K562 (cell line): ENCODE data around the gene FNBP1. TPM values are rescaled to one million over a fixed set of nuclear protein-coding genes. Genes with fewer than 3 reads are reported as not detected.

Experiments
- BRD9 ChIP-seq: fragments of 450-650 bp; IDR thresholded peaks from 2 replicates; pipeline ENCODE4 v1.6.1; 2018; ENCODE audit warnings: low read depth; ENCODE audit not compliant: partially characterized antibody
- MTA3 ChIP-seq: fragments of 450-650 bp; formaldehyde crosslinking; IDR thresholded peaks from 2 replicates; pipeline ENCODE4 v1.6.1; 2017; ENCODE audit warnings: mild to moderate bottlenecking, borderline replicate concordance
- NCOA1 ChIP-seq: fragments of 450-650 bp; IDR thresholded peaks from 2 replicates; pipeline ENCODE4 v1.6.1; 2016; ENCODE audit warnings: low read depth
- NCOA2 ChIP-seq, 2 experiments: fragments of 450-650 bp; IDR thresholded peaks; 2 replicates each; pipeline ENCODE4 v1.6.1; 2018; ENCODE audit warnings: mild to moderate bottlenecking in 2 of 2, moderate library complexity in 1 of 2; ENCODE audit not compliant: partially characterized antibody in 2 of 2
- RBM14 ChIP-seq: fragments of 200-400 bp; formaldehyde crosslinking; IDR thresholded peaks from 2 replicates; pipeline ENCODE4 v1.6.1; 2018; ENCODE audit warnings: low read depth, mild to moderate bottlenecking, low read length, moderate library complexity, borderline replicate concordance; ENCODE audit not compliant: insufficient read depth
- RBM15 ChIP-seq: fragments of 200-400 bp; formaldehyde crosslinking; IDR thresholded peaks from 2 replicates; pipeline ENCODE4 v1.6.1; 2018; ENCODE audit warnings: mild to moderate bottlenecking, low read length, moderate library complexity; ENCODE audit not compliant: insufficient read depth
- RBM39 ChIP-seq: fragments of 200-400 bp; formaldehyde crosslinking; optimal IDR thresholded peaks from 2 replicates; pipeline ENCODE3; 2018; ENCODE audit warnings: low read depth, low read length
- TRIM28 ChIP-seq: fragments of 450-650 bp; IDR thresholded peaks from 2 replicates; pipeline ENCODE4 v1.6.1; 2017
- XRCC3 ChIP-seq: fragments of 450-650 bp; IDR thresholded peaks from 2 replicates; pipeline ENCODE4 v1.6.1; 2017; ENCODE audit warnings: mild to moderate bottlenecking, moderate library complexity
- ZNF253 ChIP-seq: fragments of 250-450 bp; sonication (Bioruptor Pico); conservative IDR thresholded peaks from 2 replicates; pipeline ENCODE4 v1.6.1; 2021; ENCODE audit warnings: mild to moderate bottlenecking
- polyA plus RNA-seq, 8 experiments: library from polyadenylated mRNA; depleted of rRNA in 4 of 8; stranded (reverse) in 5 of 8; unstranded in 3 of 8; fragments of >200 nt; fragmentation: Nextera tagmentation in 2 of 8; fragmentation: Illumina TruSeq in 1 of 8; extraction: Ambion mirVana in 2 of 8; extraction: Trizol in 1 of 8; gene quantifications; 2 replicates each; pipeline versions ENCODE4 v1.2.1 to v1.2.3, GENCODE V29; 2011 to 2014; ENCODE audit warnings: inconsistent platforms in 1 of 8, missing spikeins in 1 of 8
- total RNA-seq, 7 experiments: library from RNA; depleted of rRNA in 6 of 7; stranded (reverse); fragments of >200 nt in 6 of 7; fragmentation: Illumina TruSeq in 2 of 7; extraction: Trizol in 2 of 7; gene quantifications; 2 replicates each; pipeline versions ENCODE4 v1.2.1 to v1.2.3, GENCODE V29; 2011 to 2021; ENCODE audit warnings: low replicate concordance in 1 of 7
- TF ChIP-seq, protein P1 (sequence below): fragments of 450-650 bp; IDR thresholded peaks from 2 replicates; pipeline ENCODE4 v1.6.1; 2016; ENCODE audit warnings: mild to moderate bottlenecking
- TF ChIP-seq, protein P2 (sequence below): fragments of 450-650 bp; IDR thresholded peaks from 2 replicates; pipeline ENCODE4 v1.6.1; 2016
- TF ChIP-seq, protein P3 (sequence below), 2 experiments: fragments of 450-650 bp; IDR thresholded peaks; 2 replicates each; pipeline ENCODE4 v1.6.1; 2016; ENCODE audit warnings: mild to moderate bottlenecking in 2 of 2, borderline replicate concordance in 1 of 2, low read depth in 1 of 2, moderate library complexity in 1 of 2
- TF ChIP-seq, protein P4 (sequence below): fragments of 200-800 bp; sonication (Bioruptor generic); IDR thresholded peaks from 2 replicates; pipeline ENCODE4 v1.6.1; 2017; ENCODE audit warnings: missing genetic modification characterization, missing compliant biosample characterization

Gene FNBP1
- total and polyA plus RNA-seq, 9 of the 15 experiments (the other 6 are each of a cell fraction or from before 2014, with no cell fraction given): 1.8 to 14.9 (median 7.6) TPM

DNA sequence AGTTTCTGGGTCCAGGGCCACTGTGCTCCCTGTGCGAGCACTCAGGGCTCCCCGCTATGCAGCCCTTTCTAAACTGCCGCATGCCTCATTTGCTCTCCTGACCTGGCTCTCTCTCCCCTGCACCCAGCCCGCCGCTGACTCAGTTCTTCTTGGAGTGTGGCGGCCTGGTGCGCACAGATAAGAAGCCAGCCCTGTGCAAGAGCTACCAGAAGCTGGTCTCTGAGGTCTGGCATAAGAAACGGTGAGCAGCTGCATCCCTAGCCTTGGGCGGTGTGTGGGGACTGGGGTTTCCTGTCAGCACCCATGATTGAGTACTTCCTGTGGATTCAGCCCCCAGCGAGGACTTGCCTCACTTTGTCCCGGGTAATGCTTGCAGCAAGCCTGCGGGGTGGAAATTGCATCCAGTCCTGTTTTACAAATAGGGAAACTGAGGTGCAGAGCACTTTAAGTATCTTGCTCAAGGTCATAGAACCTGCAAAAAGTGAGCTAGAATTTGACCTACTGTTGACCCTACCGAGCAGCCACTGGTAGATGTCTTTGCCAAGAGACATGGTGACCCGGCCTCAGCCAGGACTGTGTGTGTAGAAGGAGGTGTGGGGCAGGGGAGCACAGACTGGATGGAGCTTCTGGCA is 179.8 kb downstream of the FNBP1 start (continued):
- TF ChIP-seq, protein P1, sequence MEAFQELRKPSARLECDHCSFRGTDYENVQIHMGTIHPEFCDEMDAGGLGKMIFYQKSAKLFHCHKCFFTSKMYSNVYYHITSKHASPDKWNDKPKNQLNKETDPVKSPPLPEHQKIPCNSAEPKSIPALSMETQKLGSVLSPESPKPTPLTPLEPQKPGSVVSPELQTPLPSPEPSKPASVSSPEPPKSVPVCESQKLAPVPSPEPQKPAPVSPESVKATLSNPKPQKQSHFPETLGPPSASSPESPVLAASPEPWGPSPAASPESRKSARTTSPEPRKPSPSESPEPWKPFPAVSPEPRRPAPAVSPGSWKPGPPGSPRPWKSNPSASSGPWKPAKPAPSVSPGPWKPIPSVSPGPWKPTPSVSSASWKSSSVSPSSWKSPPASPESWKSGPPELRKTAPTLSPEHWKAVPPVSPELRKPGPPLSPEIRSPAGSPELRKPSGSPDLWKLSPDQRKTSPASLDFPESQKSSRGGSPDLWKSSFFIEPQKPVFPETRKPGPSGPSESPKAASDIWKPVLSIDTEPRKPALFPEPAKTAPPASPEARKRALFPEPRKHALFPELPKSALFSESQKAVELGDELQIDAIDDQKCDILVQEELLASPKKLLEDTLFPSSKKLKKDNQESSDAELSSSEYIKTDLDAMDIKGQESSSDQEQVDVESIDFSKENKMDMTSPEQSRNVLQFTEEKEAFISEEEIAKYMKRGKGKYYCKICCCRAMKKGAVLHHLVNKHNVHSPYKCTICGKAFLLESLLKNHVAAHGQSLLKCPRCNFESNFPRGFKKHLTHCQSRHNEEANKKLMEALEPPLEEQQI: no peak
- TF ChIP-seq RBM39 (peak; percentile 86), NCOA2 (IDR thresholded peaks at IDR 0.05; ENCODE audit: partially characterized antibody in 2 of 2) (no peak), ZNF253 (CRISPR knock-in tag) (no peak), BRD9 (no peak), XRCC3 (no peak), RBM14 (no peak), NCOA1 (no peak), RBM15 (no peak), TRIM28 (peak; percentile 91), MTA3 (no peak)
- TF ChIP-seq, protein P2, sequence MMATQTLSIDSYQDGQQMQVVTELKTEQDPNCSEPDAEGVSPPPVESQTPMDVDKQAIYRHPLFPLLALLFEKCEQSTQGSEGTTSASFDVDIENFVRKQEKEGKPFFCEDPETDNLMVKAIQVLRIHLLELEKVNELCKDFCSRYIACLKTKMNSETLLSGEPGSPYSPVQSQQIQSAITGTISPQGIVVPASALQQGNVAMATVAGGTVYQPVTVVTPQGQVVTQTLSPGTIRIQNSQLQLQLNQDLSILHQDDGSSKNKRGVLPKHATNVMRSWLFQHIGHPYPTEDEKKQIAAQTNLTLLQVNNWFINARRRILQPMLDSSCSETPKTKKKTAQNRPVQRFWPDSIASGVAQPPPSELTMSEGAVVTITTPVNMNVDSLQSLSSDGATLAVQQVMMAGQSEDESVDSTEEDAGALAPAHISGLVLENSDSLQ: no peak
- TF ChIP-seq, protein P3, sequence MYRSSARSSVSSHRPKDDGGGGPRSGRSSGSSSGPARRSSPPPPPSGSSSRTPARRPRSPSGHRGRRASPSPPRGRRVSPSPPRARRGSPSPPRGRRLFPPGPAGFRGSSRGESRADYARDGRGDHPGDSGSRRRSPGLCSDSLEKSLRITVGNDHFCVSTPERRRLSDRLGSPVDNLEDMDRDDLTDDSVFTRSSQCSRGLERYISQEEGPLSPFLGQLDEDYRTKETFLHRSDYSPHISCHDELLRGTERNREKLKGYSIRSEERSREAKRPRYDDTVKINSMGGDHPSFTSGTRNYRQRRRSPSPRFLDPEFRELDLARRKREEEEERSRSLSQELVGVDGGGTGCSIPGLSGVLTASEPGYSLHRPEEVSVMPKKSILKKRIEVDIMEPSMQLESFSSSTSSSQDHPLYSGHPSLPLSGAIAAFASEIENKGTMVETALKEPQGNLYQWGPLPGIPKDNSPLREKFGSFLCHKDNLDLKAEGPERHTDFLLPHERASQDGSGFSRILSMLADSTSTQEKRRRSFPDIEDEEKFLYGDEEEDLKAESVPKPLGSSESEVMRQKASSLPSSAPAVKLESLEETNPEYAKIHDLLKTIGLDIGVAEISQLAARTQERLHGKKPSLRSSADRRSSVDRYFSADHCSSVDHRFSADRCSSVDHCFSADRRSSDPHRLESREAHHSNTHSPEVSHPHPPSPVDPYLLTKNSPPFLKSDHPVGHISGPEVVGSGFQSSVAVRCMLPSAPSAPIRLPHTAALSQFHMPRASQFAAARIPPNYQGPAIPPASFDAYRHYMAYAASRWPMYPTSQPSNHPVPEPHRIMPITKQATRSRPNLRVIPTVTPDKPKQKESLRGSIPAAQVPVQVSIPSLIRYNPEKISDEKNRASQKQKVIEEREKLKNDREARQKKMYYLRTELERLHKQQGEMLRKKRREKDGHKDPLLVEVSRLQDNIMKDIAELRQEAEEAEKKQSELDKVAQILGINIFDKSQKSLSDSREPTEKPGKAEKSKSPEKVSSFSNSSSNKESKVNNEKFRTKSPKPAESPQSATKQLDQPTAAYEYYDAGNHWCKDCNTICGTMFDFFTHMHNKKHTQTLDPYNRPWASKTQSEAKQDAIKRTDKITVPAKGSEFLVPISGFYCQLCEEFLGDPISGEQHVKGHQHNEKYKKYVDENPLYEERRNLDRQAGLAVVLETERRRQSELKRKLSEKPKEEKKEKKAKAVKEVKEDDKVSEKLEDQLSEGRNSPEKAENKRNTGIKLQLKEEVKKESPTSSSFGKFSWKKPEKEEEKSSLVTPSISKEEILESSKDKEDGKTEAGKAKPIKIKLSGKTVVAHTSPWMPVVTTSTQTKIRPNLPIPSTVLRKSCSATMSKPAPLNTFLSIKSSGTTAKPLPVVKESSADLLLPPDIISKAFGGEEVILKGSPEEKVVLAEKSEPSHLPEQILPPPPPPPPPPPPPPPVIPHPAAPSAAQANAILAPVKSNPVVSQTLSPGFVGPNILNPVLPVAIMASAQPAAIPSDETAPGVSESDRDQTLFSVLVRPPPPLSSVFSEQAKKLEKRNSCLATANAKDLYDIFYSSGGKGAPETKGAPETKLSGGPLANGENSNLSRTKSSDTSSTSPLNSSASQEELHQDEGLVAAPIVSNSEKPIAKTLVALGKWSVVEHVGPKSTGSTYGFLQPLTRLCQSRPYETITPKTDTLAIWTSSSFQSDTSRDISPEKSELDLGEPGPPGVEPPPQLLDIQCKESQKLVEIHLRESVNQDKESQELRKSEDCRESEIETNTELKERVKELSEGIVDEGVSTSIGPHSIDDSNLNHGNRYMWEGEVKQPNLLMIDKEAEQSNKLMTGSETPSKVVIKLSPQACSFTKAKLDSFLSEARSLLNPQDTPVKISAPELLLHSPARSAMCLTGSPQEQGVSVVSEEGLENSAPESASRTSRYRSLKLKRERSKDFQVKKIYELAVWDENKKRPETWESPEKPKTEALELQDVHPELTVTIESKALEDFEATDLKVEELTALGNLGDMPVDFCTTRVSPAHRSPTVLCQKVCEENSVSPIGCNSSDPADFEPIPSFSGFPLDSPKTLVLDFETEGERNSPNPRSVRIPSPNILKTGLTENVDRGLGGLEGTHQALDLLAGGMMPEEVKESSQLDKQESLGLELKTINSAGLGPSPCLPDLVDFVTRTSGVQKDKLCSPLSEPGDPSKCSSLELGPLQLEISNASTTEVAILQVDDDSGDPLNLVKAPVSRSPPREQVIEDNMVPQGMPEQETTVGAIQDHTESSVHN (IDR thresholded peaks at IDR 0.05; ENCODE audit: borderline replicate concordance in 1 of 2, low read depth in 1 of 2): no peak
- TF ChIP-seq, protein P4, sequence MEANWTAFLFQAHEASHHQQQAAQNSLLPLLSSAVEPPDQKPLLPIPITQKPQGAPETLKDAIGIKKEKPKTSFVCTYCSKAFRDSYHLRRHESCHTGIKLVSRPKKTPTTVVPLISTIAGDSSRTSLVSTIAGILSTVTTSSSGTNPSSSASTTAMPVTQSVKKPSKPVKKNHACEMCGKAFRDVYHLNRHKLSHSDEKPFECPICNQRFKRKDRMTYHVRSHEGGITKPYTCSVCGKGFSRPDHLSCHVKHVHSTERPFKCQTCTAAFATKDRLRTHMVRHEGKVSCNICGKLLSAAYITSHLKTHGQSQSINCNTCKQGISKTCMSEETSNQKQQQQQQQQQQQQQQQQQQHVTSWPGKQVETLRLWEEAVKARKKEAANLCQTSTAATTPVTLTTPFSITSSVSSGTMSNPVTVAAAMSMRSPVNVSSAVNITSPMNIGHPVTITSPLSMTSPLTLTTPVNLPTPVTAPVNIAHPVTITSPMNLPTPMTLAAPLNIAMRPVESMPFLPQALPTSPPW (CRISPR knock-in tag): peak; percentile 92
